K562 (cell line): Measurements from ENCODE around the gene MAD1L1.

ENCODE experiments used
- CTCF ChIP-seq, 3 experiments: IDR thresholded peaks in 2 of 3; conservative IDR thresholded peaks in 1 of 3; 2 replicates each; pipeline ENCODE4 v1.5.1; 2011 to 2012; ENCODE audit warnings: low read length in 3 of 3, mild to moderate bottlenecking in 3 of 3, control low read depth in 2 of 3, improper control_type of control experiment in 1 of 3, inconsistent platforms in 1 of 3, low read depth in 1 of 3, mixed read lengths in 1 of 3, moderate library complexity in 1 of 3; ENCODE audit not compliant: insufficient read depth in 2 of 3
- EZH2 ChIP-seq: IDR thresholded peaks from 2 replicates; pipeline ENCODE4 v1.6.1; 2012; ENCODE audit warnings: low read depth, mild to moderate bottlenecking, inconsistent platforms, low read length, borderline replicate concordance
- GABPB1 ChIP-seq: sonication (generic); formaldehyde crosslinking; IDR thresholded peaks from 2 replicates; pipeline ENCODE4 v1.8.0; 2022; ENCODE audit warnings: mild to moderate bottlenecking, missing genetic modification reagents
- PKNOX1 ChIP-seq: fragments of 450-650 bp; IDR thresholded peaks from 2 replicates; pipeline ENCODE4 v1.6.1; 2016
- TSHZ1 ChIP-seq: fragments of 250-450 bp; sonication (Bioruptor Pico); IDR thresholded peaks from 2 replicates; pipeline ENCODE4 v1.4.0; 2020; ENCODE audit warnings: mild to moderate bottlenecking, moderate library complexity
- ZFP91 ChIP-seq: sonication (generic); formaldehyde crosslinking; IDR thresholded peaks from 2 replicates; pipeline ENCODE4 v1.8.0; 2022; ENCODE audit warnings: mild to moderate bottlenecking, missing genetic modification reagents
- ZNF274 ChIP-seq: IDR thresholded peaks from 2 replicates; pipeline ENCODE4 v1.6.1; 2011; ENCODE audit warnings: low read depth, mild to moderate bottlenecking, low read length, moderate library complexity, borderline replicate concordance
- ZNF407 ChIP-seq: fragments of 450-650 bp; IDR thresholded peaks from 2 replicates; pipeline ENCODE4 v1.6.1; 2016; ENCODE audit warnings: low read depth
- ZNF79 ChIP-seq: fragments of 250-450 bp; sonication (Bioruptor Pico); IDR thresholded peaks from 2 replicates; pipeline ENCODE4 v1.4.0; 2020; ENCODE audit warnings: low read depth, mild to moderate bottlenecking, moderate library complexity

GRCh38 chr7:1989049-1989860 is 243.5 kb downstream of the MAD1L1 start:
- no peak for TF ChIP-seq ZFP91 (CRISPR knock-in tag)
- no peak for TF ChIP-seq PKNOX1
- no peak for TF ChIP-seq CTCF (IDR thresholded peaks at IDR 0.05 in 2 of 3, conservative IDR thresholded peaks at IDR 0.05 in 1 of 3; ENCODE audit: insufficient read depth in 2 of 3, low read depth in 1 of 3, low read length in 3 of 3)
- TF ChIP-seq GABPB1 (CRISPR knock-in tag), result no peak
- TF ChIP-seq EZH2, result no peak
- TF ChIP-seq TSHZ1 (CRISPR knock-in tag), result no peak
- TF ChIP-seq ZNF407, result no peak
- TF ChIP-seq ZNF79 (CRISPR knock-in tag), result no peak
- no peak for TF ChIP-seq ZNF274
